B cell (primary cell): ENCODE results near the gene MPZL2. TPM values are rescaled to one million over a fixed set of nuclear protein-coding genes. Genes with fewer than 3 reads are reported as not detected.
A peak's percentile ranks its signal among the peaks of the same experiment; 100 is the strongest.

Source experiments
- ATAC-seq: fragments of 200-7000 bp; cut with Tn5 transposase; one replicate; pipeline ENCODE4 v1.10.0; 2021; ENCODE audit warnings: low read depth, mild to moderate bottlenecking, moderate number of reproducible peaks, moderate library complexity
- CTCF ChIA-PET: fragments of 350-600 bp; sonication (Branson Sonifier 250); formaldehyde crosslinking; loops from one replicate; lab custom pipeline; 2021; ENCODE audit warnings: antibody characterized with exemption, inconsistent platforms; lab: Charles Lee
- POLR2A ChIA-PET: fragments of 350-600 bp; sonication (Branson Sonifier 250); formaldehyde crosslinking; loops from one replicate; lab custom pipeline; 2021; ENCODE audit warnings: antibody characterized with exemption; lab: Charles Lee
- DNase-seq: peaks from one replicate; pipeline ENCODE4 v3.0.0; 2013
- H2AFZ ChIP-seq: 2 replicates; pipeline ENCODE4 v1.6.1; 2012; ENCODE audit warnings: mild to moderate bottlenecking, low read depth, low read length; ENCODE audit not compliant: insufficient read depth, poor library complexity, severe bottlenecking
- H3K27ac ChIP-seq, 2 donors: 1 replicate in 1 of 2; 2 replicates in 1 of 2; pipeline ENCODE4 v1.5.1; 2012 to 2013; ENCODE audit warnings: low read length in 2 of 2, mild to moderate bottlenecking in 2 of 2, moderate library complexity in 1 of 2
- H3K27me3 ChIP-seq, 4 experiments: fragments of 200-600 bp in 1 of 4; sonication (generic) in 1 of 4; replicated peaks in 1 of 4; 1 replicate in 2 of 4; 2 replicates in 2 of 4; pipeline versions ENCODE4 v1.6.1 to v1.7.0; 2013 to 2016; ENCODE audit warnings: low read length in 3 of 4, mild to moderate bottlenecking in 2 of 4, mixed read lengths in 1 of 4, moderate library complexity in 1 of 4; ENCODE audit not compliant: insufficient read depth in 4 of 4, control insufficient read depth in 3 of 4; ENCODE audit errors: control extremely low read depth in 1 of 4
- H3K36me3 ChIP-seq, 2 experiments: replicated peaks in 1 of 2; 1 replicate in 1 of 2; 2 replicates in 1 of 2; pipeline versions ENCODE4 v1.6.1 to v1.7.1; 2013; ENCODE audit warnings: low read length in 1 of 2; ENCODE audit not compliant: insufficient read depth in 2 of 2, control insufficient read depth in 1 of 2; ENCODE audit errors: control extremely low read depth in 1 of 2, extremely low read depth in 1 of 2
- H3K4me1 ChIP-seq, 2 donors: fragments of 200-600 bp in 1 of 2; sonication (generic) in 1 of 2; 1 replicate in 1 of 2; 2 replicates in 1 of 2; pipeline versions ENCODE4 v1.5.1 to v1.6.1; 2013 to 2017; ENCODE audit warnings: low read length in 2 of 2; ENCODE audit not compliant: control insufficient read depth in 2 of 2, insufficient read depth in 2 of 2
- H3K4me2 ChIP-seq: replicated peaks from 2 replicates; pipeline ENCODE3; 2012; ENCODE audit warnings: mild to moderate bottlenecking, low read depth, low read length; ENCODE audit not compliant: poor library complexity, severe bottlenecking
- H3K4me3 ChIP-seq, 5 experiments: fragments of 200-600 bp in 1 of 5; sonication (generic) in 1 of 5; 1 replicate in 3 of 5; 2 replicates in 2 of 5; pipeline versions ENCODE4 v1.5.1 to v1.7.0; 2011 to 2016; ENCODE audit warnings: low read length in 4 of 5, mild to moderate bottlenecking in 4 of 5, low read depth in 2 of 5, control low read depth in 1 of 5, moderate library complexity in 1 of 5; ENCODE audit not compliant: insufficient read depth in 1 of 5; ENCODE audit errors: control extremely low read depth in 1 of 5, extremely low read depth in 1 of 5
- H3K79me2 ChIP-seq: fragments of 200-600 bp; sonication (generic); one replicate; pipeline ENCODE4 v1.6.0; 2016; ENCODE audit warnings: low read length; ENCODE audit not compliant: control insufficient read depth, insufficient read depth
- H3K9ac ChIP-seq: fragments of 200-600 bp; sonication (generic); 2 replicates; pipeline ENCODE4 v1.6.1; 2017; ENCODE audit warnings: mild to moderate bottlenecking, low read length, moderate library complexity
- H3K9me3 ChIP-seq, 3 donors: one replicate each; pipeline versions ENCODE4 v1.6.1 to v1.7.1; 2013; ENCODE audit warnings: low read length in 2 of 3; ENCODE audit not compliant: control insufficient read depth in 2 of 3, insufficient read depth in 1 of 3; ENCODE audit errors: control extremely low read depth in 1 of 3
- H4K20me1 ChIP-seq: 2 replicates; pipeline ENCODE4 v1.6.0; 2012; ENCODE audit warnings: mild to moderate bottlenecking, low read length; ENCODE audit not compliant: insufficient read depth, control insufficient read depth, poor library complexity, severe bottlenecking
- H3K27ac Mint-ChIP-seq: one replicate; pipeline ENCODE4 v1.8.0; 2021; ENCODE audit warnings: mixed read lengths
- H3K27me3 Mint-ChIP-seq: one replicate; pipeline ENCODE4 v1.8.0; 2021; ENCODE audit warnings: mixed read lengths
- H3K4me1 Mint-ChIP-seq: one replicate; pipeline ENCODE4 v1.8.0; 2021; ENCODE audit warnings: mixed read lengths
- H3K4me3 Mint-ChIP-seq: one replicate; pipeline ENCODE4 v1.8.0; 2021; ENCODE audit warnings: mixed read lengths
- H3K9me3 Mint-ChIP-seq: one replicate; pipeline ENCODE4 v1.8.0; 2022; ENCODE audit warnings: mixed read lengths; ENCODE audit not compliant: insufficient read depth
- EZH2 ChIP-seq: IDR thresholded peaks from 2 replicates; pipeline ENCODE4 v1.6.1; 2012; ENCODE audit warnings: borderline replicate concordance, low read depth, mild to moderate bottlenecking, moderate library complexity, low read length; ENCODE audit not compliant: insufficient read depth, poor library complexity, severe bottlenecking
- WGBS: methylation state at CpG from one replicate; pipeline ENCODE4 v1.1.5; 2013; ENCODE audit warnings: missing lambda C conversion rate; ENCODE audit not compliant: insufficient coverage; 5-methylcytosine and 5-hydroxymethylcytosine counted together
- intact Hi-C: fragments of 100-400 bp; cut with micrococcal nuclease; formaldehyde crosslinking; loops from one replicate; pipeline ENCODE4 v1.10.0; 2022
- polyA plus RNA-seq: library from polyadenylated mRNA; depleted of rRNA; stranded (reverse); fragments of >200 nt; gene quantifications from 2 replicates; pipeline ENCODE4 v1.2.3, GENCODE V29; 2012
- total RNA-seq, 2 donors: library from RNA; stranded (reverse); fragments of 120-200 nt in 1 of 2; gene quantifications; 1 replicate in 1 of 2; 2 replicates in 1 of 2; pipeline versions ENCODE4 v1.2.3 to v1.2.4, GENCODE V29; 2013 to 2022
- TF ChIP-seq, protein P1 (sequence below): fragments of 200-600 bp; IDR thresholded peaks from one replicate; pipeline ENCODE4 v1.8.0; 2022; ENCODE audit warnings: antibody characterized with exemption, mild to moderate bottlenecking

Gene MPZL2
- total and polyA plus RNA-seq, 2 donors (not counting 1 experiment from before 2014, with no cell fraction given) = 1.2 TPM; not detected in 1

DNA sequence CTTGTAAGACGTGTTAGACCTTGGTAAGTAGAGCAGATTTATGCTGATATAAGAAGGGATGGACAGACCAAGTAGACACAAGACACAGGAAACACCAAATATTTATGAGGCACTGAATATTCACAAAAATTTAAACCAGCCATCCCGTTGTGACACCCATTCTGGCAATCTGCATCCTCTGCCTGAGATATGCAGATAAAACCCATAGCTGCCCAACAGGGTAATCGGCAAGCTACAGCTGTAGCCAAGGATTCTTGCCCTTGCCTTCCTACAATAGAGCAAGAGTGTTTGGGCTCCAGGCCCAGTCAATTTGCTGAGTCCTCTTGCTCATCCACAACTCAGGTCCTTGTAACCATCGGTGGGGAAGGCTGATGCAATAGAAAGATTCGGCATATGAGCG is 18.5 kb upstream of the MPZL2 start:
- Histone ChIP-seq H4K20me1 (no peaks in the 10 kb centered on the region), H3K4me1 (peaks cover 7 to 15% of the 10 kb centered on the region in 2 donors), H3K4me3 (no peak overlapping the region), H3K27ac (no peak overlapping the region), H3K4me2 (no peak overlapping the region), H2AFZ (no peak overlapping the region), H3K9me3 (peaks cover 0 to 1% (median 0%) of the 10 kb centered on the region in 3 donors), H3K9ac (no peak overlapping the region), H3K36me3 (no peaks in the 10 kb centered on the region), H3K79me2 (no peaks in the 10 kb centered on the region), H3K27me3 (peaks cover 0 to 3% (median 0%) of the 10 kb centered on the region in 4 experiments)
- POLR2A ChIA-PET = no interaction called here
- ATAC-seq (no peak), DNase-seq (no peak)
- TF ChIP-seq, protein P1, sequence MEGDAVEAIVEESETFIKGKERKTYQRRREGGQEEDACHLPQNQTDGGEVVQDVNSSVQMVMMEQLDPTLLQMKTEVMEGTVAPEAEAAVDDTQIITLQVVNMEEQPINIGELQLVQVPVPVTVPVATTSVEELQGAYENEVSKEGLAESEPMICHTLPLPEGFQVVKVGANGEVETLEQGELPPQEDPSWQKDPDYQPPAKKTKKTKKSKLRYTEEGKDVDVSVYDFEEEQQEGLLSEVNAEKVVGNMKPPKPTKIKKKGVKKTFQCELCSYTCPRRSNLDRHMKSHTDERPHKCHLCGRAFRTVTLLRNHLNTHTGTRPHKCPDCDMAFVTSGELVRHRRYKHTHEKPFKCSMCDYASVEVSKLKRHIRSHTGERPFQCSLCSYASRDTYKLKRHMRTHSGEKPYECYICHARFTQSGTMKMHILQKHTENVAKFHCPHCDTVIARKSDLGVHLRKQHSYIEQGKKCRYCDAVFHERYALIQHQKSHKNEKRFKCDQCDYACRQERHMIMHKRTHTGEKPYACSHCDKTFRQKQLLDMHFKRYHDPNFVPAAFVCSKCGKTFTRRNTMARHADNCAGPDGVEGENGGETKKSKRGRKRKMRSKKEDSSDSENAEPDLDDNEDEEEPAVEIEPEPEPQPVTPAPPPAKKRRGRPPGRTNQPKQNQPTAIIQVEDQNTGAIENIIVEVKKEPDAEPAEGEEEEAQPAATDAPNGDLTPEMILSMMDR = no peak
- no peak for TF ChIP-seq EZH2
- H3K4me1 Mint-ChIP-seq = peaks cover 11% of the 10 kb centered on the region
- peaks cover 5% of the 10 kb centered on the region for H3K27me3 Mint-ChIP-seq
- CTCF ChIA-PET = interaction anchor here (1.1 to 1.3 kb wide), 2 partner anchors 13 to 84 kb away, joined by 4 to 5 read pairs; no protein-coding TSS in a partner anchor
- H3K27ac Mint-ChIP-seq = no peak overlapping the region
- 71% methylated on average over 2 of the region's 6 CpGs for WGBS
- H3K9me3 Mint-ChIP-seq = no peaks in the 10 kb centered on the region
- no peak overlapping the region for H3K4me3 Mint-ChIP-seq
- intact Hi-C loops = no loop called here

DNA sequence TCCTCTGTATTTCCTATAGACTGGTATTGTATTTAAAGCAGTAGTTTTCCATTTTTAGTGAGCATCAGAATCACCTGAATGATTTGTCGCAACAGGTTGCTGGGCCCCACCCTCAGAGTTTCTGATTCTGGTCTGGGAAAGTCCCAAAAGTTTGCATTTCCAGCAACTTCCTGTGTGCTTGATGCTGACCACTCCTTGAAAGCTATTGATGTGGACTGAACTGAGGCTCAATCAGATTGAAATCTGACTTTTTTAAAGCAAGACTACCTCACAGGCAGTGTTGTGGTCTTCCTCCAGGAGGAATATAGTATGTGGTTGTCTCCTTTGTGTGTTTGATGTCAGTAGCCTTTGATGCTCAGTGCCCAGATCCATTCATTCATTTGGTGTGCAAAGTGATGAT is 17.2 kb upstream of the MPZL2 start:
- H3K4me3 Mint-ChIP-seq = peak overlapping the region; percentile 17
- Histone ChIP-seq H3K79me2 (no peaks in the 10 kb centered on the region), H3K4me3 (no peak overlapping the region), H2AFZ (no peak overlapping the region), H3K4me2 (peak overlapping the region; percentile 51), H3K36me3 (no peaks in the 10 kb centered on the region), H3K4me1 (peaks cover 7 to 15% of the 10 kb centered on the region in 2 donors), H3K27me3 (peaks cover 0 to 7% (median 0%) of the 10 kb centered on the region in 4 experiments), H4K20me1 (no peaks in the 10 kb centered on the region), H3K27ac (peak overlapping the region in 1 of 2 donors; percentile 18), H3K9me3 (peaks cover 0 to 1% (median 0%) of the 10 kb centered on the region in 3 donors), H3K9ac (no peak overlapping the region)
- DNase-seq (peak; percentile 54), ATAC-seq (peak; percentile 31)
- no peak for TF ChIP-seq EZH2
- TF ChIP-seq, protein P1 = no peak
- WGBS = 38% methylated on average over 1 of the region's 1 CpG
- intact Hi-C loops = no loop called here
- H3K4me1 Mint-ChIP-seq = peaks cover 11% of the 10 kb centered on the region
- H3K9me3 Mint-ChIP-seq = no peaks in the 10 kb centered on the region
- CTCF ChIA-PET = interaction anchor here (0.7 to 2.5 kb wide), 4 partner anchors 14 to 279 kb away, joined by 3 to 10 read pairs (median 6); no protein-coding TSS in a partner anchor
- POLR2A ChIA-PET = no interaction called here
- H3K27ac Mint-ChIP-seq = no peak overlapping the region
- peaks cover 8% of the 10 kb centered on the region for H3K27me3 Mint-ChIP-seq
